Neural progenitor cell (in vitro differentiated cells): Measurements from ENCODE around the gene FBL. TPM values are rescaled to one million over a fixed set of nuclear protein-coding genes. Genes with fewer than 3 reads are reported as not detected.

Experiments
- DNase-seq: peaks from one replicate; pipeline ENCODE4 v3.0.0-alpha.2; 2016; ENCODE audit warnings: low spot score
- H2AFZ ChIP-seq: fragments of 200-600 bp; sonication (generic); replicated peaks from 2 replicates; pipeline ENCODE4 v1.6.1; 2016; ENCODE audit warnings: antibody characterized with exemption
- H3F3A ChIP-seq: fragments of 200-600 bp; sonication (generic); 2 replicates; pipeline ENCODE4 v1.6.1; 2016; ENCODE audit warnings: antibody characterized with exemption, low read depth
- H3K27ac ChIP-seq: fragments of 200-600 bp; sonication (generic); 2 replicates; pipeline ENCODE4 v1.5.1; 2016; ENCODE audit warnings: mild to moderate bottlenecking
- H3K27me3 ChIP-seq: fragments of 200-600 bp; sonication (generic); 2 replicates; pipeline ENCODE4 v1.6.1; 2016; ENCODE audit warnings: mild to moderate bottlenecking, moderate library complexity
- H3K36me3 ChIP-seq: fragments of 200-600 bp; sonication (generic); 2 replicates; pipeline ENCODE4 v1.5.1; 2016
- H3K4me1 ChIP-seq: fragments of 200-600 bp; sonication (generic); 2 replicates; pipeline ENCODE4 v1.6.1; 2016; ENCODE audit warnings: mixed run types
- H3K4me2 ChIP-seq: fragments of 200-600 bp; sonication (generic); 2 replicates; pipeline ENCODE4 v1.6.1; 2016
- H3K4me3 ChIP-seq: fragments of 200-600 bp; sonication (generic); 2 replicates; pipeline ENCODE4 v1.5.1; 2016
- H3K79me2 ChIP-seq: fragments of 200-600 bp; sonication (generic); 2 replicates; pipeline ENCODE4 v1.6.1; 2016; ENCODE audit warnings: low read depth
- H3K9ac ChIP-seq: fragments of 200-600 bp; sonication (generic); 2 replicates; pipeline ENCODE4 v1.6.1; 2016
- H3K9me3 ChIP-seq: fragments of 200-600 bp; sonication (generic); 2 replicates; pipeline ENCODE4 v1.5.1; 2016; ENCODE audit warnings: low read depth
- H4K20me1 ChIP-seq: fragments of 200-600 bp; sonication (generic); 2 replicates; pipeline ENCODE4 v1.6.1; 2016; ENCODE audit warnings: low read depth
- H3K27ac Mint-ChIP-seq: 3 replicates; pipeline ENCODE4 v1.8.0; 2021; ENCODE audit warnings: mixed read lengths
- H3K27me3 Mint-ChIP-seq: 2 replicates; pipeline ENCODE4 v1.8.0; 2022; ENCODE audit warnings: low read depth, mild to moderate bottlenecking, inconsistent platforms, moderate library complexity, mixed read lengths; ENCODE audit not compliant: insufficient read depth
- H3K36me3 Mint-ChIP-seq: 3 replicates; pipeline ENCODE4 v1.8.0; 2021; ENCODE audit warnings: mixed read lengths
- H3K4me1 Mint-ChIP-seq: 3 replicates; pipeline ENCODE4 v1.8.0; 2021; ENCODE audit warnings: mixed read lengths
- H3K4me3 Mint-ChIP-seq: 3 replicates; pipeline ENCODE4 v1.8.0; 2021; ENCODE audit warnings: mild to moderate bottlenecking, moderate library complexity, mixed read lengths
- H3K9me3 Mint-ChIP-seq: 3 replicates; pipeline ENCODE4 v1.8.0; 2020; ENCODE audit warnings: mixed read lengths
- CTCF ChIP-seq: fragments of 200-600 bp; sonication (generic); IDR thresholded peaks from 2 replicates; pipeline ENCODE4 v1.5.1; 2017; ENCODE audit warnings: antibody characterized with exemption, mild to moderate bottlenecking
- EZH2 ChIP-seq: fragments of 200-600 bp; sonication (generic); IDR thresholded peaks from 2 replicates; pipeline ENCODE4 v1.6.1; 2017; ENCODE audit warnings: antibody characterized with exemption, mild to moderate bottlenecking, moderate library complexity
- EZH2phosphoT487 ChIP-seq: fragments of 200-600 bp; sonication (generic); IDR thresholded peaks from 2 replicates; pipeline ENCODE4 v1.6.1; 2017; ENCODE audit warnings: antibody characterized with exemption
- total RNA-seq: library from RNA; depleted of rRNA; stranded (reverse); fragments of >200 nt; gene quantifications from 2 replicates; pipeline ENCODE4 v1.2.3, GENCODE V29; 2015; ENCODE audit warnings: low replicate concordance

The FBL gene
- total RNA-seq, 1 donor from 2014 or later: 428 TPM

GRCh38 chr19:39805104-39805503 is 41.1 kb downstream of the FBL start:
- Histone ChIP-seq H3K36me3 (no peaks in the 10 kb centered on the region), H2AFZ (no peak overlapping the region), H3K4me2 (no peak overlapping the region), H4K20me1 (no peaks in the 10 kb centered on the region), H3K4me3 (no peak overlapping the region), H3K27ac (no peak overlapping the region), H3K27me3 (no peaks in the 10 kb centered on the region), H3F3A (no peaks in the 10 kb centered on the region), H3K79me2 (no peaks in the 10 kb centered on the region), H3K9me3 (no peaks in the 10 kb centered on the region), H3K4me1 (peaks cover 5% of the 10 kb centered on the region), H3K9ac (no peak overlapping the region)
- no peak for TF ChIP-seq EZH2
- no peak for TF ChIP-seq EZH2phosphoT487
- TF ChIP-seq CTCF: no peak
- H3K4me3 Mint-ChIP-seq: no peak overlapping the region
- peaks cover 2% of the 10 kb centered on the region for H3K9me3 Mint-ChIP-seq
- H3K27me3 Mint-ChIP-seq: peaks cover 4% of the 10 kb centered on the region
- no peaks in the 10 kb centered on the region for H3K4me1 Mint-ChIP-seq
- peak overlapping the region; percentile 69 for H3K27ac Mint-ChIP-seq
- H3K36me3 Mint-ChIP-seq: no peaks in the 10 kb centered on the region
- DNase-seq: no peak

- peak; percentile 3 for DNase-seq
- no peak overlapping the region for H3K4me3 ChIP-seq
- H3F3A ChIP-seq: no peaks in the 10 kb centered on the region
- peak overlapping the region; percentile 73 for H2AFZ ChIP-seq
- no peak overlapping the region for H3K27ac ChIP-seq
- TF ChIP-seq EZH2 (no peak), CTCF (no peak), EZH2phosphoT487 (no peak)
- no peaks in the 10 kb centered on the region for H3K36me3 ChIP-seq
- H4K20me1 ChIP-seq: no peaks in the 10 kb centered on the region
- Mint-ChIP-seq H3K4me1 (no peaks in the 10 kb centered on the region), H3K27ac (no peak overlapping the region), H3K4me3 (no peak overlapping the region), H3K36me3 (no peaks in the 10 kb centered on the region), H3K9me3 (no peaks in the 10 kb centered on the region), H3K27me3 (peaks cover 2% of the 10 kb centered on the region)
- no peaks in the 10 kb centered on the region for H3K9me3 ChIP-seq
- no peak overlapping the region for H3K4me2 ChIP-seq
- peaks cover 5% of the 10 kb centered on the region for H3K4me1 ChIP-seq
- no peak overlapping the region for H3K9ac ChIP-seq
- H3K79me2 ChIP-seq: no peaks in the 10 kb centered on the region
- no peaks in the 10 kb centered on the region for H3K27me3 ChIP-seq
Measured at GRCh38 chr19:39802958-39803357, 43.2 kb downstream of the FBL start.

GRCh38 chr19:39797083-39797482 is 49.1 kb downstream of the FBL start:
- Histone ChIP-seq H3F3A (no peaks in the 10 kb centered on the region), H3K9me3 (no peaks in the 10 kb centered on the region), H2AFZ (no peak overlapping the region), H4K20me1 (no peaks in the 10 kb centered on the region), H3K79me2 (no peaks in the 10 kb centered on the region), H3K36me3 (no peaks in the 10 kb centered on the region), H3K4me3 (no peak overlapping the region), H3K27me3 (no peaks in the 10 kb centered on the region), H3K4me1 (no peaks in the 10 kb centered on the region), H3K9ac (no peak overlapping the region), H3K4me2 (no peak overlapping the region), H3K27ac (no peak overlapping the region)
- no peak overlapping the region for H3K4me3 Mint-ChIP-seq
- DNase-seq: no peak
- TF ChIP-seq CTCF: no peak
- no peak for TF ChIP-seq EZH2
- TF ChIP-seq EZH2phosphoT487: no peak
- H3K9me3 Mint-ChIP-seq: no peaks in the 10 kb centered on the region
- peaks cover 6% of the 10 kb centered on the region for H3K27me3 Mint-ChIP-seq
- H3K4me1 Mint-ChIP-seq: peaks cover 4% of the 10 kb centered on the region
- no peaks in the 10 kb centered on the region for H3K36me3 Mint-ChIP-seq
- H3K27ac Mint-ChIP-seq: no peak overlapping the region
